ENCODE measurements around the gene ZNF488.

The ZNF488 gene

DNA sequence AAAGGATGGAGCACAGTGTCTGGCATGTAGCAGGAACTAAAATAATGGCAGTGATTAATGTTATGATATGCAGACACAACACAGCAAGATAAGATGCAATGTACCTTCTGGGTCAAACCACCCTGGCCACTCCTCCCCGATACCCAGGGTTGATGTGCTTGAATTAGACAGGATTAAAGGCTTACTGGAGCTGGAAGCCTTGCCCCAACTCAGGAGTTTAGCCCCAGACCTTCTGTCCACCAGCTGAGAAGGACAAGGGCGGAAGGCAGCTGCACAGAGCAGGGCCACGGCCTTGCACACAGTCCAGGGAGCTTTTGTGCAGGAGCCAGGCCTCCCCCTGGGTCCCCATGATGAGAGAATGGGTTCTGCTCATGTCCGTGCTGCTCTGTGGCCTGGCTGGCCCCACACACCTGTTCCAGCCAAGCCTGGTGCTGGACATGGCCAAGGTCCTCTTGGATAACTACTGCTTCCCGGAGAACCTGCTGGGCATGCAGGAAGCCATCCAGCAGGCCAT, 35.9 kb downstream of the ZNF488 start, which contains the start of gene RBP3:
Gene RBP3 (plus strand): TSS at position 226 of the 514 bp plus-strand sequence. CDS start 122 bp downstream, at position 348.
- DNase-seq: no peak

DNA sequence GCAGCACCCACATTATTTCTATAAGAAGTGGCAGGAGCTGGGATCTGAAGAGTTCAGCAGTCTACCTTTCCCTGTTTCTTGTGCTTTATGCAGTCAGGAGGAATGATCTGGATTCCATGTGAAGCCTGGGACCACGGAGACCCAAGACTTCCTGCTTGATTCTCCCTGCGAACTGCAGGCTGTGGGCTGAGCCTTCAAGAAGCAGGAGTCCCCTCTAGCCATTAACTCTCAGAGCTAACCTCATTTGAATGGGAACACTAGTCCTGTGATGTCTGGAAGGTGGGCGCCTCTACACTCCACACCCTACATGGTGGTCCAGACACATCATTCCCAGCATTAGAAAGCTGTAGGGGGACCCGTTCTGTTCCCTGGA, 36.8 kb downstream of the ZNF488 start:
- DNase-seq: no peak

DNA sequence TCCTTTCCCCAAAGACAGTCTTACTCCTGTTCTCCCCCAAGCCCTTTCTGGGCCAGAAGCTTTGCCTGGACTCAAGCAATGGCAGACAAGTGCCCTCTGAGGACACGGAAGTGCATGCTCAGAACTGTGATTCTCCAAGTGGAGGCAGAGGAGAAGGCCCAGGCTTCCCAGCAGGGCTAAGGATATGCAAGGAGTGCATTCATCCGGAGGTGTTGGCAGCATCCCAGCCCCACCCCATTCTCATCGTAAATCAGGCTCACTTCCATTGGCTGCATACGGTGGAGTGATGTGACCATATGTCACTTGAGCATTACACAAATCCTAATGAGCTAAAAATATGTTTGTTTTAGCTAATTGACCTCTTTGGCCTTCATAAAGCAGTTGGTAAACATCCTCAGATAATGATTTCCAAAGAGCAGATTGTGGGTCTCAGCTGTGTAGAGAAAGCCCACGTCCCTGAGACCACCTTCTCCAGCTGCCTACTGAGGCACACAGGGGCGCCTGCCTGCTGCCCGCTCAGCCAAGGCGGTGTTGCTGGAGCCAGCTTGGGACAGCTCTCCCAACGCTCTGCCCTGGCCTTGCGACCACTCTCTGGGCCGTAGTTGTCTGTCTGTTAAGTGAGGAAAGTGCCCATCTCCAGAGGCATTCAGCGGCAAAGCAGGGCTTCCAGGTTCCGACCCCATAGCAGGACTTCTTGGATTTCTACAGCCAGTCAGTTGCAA, 37.4 kb downstream of the ZNF488 start:
- DNase-seq: no peak

DNA sequence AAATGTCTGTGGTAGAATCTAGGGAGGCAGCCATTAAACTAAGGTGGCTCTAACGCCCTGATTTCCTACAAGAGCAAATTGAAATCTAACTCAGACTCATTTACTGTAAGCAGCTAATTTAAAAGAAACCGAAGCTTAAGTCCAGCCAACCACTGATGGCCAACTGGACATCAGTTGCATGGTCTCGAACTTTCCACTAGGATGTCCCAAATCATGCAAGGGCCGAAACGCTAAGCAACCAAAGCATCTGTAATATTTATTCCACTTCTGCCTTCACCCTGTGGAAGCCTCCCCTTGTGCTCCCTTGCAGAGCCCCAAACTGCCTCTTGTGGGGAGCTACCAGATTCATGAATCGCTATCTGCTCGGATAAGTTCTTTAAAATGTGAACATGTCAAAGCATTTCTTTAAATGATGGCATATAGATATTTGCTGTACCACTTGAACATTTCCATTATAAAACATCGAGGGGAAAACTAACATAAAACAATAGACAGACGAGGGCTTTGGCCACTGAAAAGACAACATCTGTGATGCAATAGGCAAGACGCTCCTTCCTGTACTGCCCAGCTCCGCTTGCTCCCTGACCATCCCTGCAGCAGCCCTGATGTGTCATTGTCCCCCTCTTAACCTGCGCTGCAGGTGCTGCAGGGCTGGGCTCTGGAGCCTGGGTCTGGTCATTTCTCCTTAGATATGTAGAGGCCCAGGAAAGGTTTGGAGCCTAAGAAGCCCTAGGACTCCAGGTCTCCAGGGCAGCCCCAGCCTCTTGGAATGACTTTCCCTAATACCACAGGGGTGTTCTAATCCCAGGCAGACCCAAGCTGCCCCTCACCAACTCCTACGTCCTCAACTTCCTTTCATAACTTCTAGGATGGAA, 38.9 kb downstream of the ZNF488 start:
- no peak for DNase-seq

DNA sequence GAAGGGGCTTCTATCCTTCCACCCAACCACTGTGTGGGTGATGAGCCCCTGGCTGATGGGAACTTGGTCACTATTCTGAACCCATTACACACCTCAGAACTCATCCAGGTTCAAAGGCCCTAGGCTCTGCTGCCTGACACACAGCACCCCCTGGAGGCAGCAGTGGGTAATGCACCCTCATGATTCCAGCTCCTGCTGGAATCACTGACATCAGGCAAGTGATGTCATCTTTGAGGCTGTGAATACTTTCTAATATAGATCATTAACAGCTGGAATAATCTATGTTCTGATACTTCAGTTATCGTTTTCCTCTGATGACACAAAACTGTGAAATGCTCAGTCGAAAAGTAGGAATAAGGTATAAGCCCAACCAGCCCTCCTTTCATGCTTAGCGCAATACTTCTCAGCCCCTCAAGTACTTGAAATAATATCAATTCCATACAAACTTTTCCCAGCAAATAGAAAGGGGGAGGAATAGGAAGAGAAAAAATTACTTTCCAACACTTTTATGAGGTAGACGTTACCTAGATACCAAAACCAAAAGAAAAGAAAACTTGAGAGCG, 43.4 kb downstream of the ZNF488 start:
- peak; percentile 12 for DNase-seq

DNA sequence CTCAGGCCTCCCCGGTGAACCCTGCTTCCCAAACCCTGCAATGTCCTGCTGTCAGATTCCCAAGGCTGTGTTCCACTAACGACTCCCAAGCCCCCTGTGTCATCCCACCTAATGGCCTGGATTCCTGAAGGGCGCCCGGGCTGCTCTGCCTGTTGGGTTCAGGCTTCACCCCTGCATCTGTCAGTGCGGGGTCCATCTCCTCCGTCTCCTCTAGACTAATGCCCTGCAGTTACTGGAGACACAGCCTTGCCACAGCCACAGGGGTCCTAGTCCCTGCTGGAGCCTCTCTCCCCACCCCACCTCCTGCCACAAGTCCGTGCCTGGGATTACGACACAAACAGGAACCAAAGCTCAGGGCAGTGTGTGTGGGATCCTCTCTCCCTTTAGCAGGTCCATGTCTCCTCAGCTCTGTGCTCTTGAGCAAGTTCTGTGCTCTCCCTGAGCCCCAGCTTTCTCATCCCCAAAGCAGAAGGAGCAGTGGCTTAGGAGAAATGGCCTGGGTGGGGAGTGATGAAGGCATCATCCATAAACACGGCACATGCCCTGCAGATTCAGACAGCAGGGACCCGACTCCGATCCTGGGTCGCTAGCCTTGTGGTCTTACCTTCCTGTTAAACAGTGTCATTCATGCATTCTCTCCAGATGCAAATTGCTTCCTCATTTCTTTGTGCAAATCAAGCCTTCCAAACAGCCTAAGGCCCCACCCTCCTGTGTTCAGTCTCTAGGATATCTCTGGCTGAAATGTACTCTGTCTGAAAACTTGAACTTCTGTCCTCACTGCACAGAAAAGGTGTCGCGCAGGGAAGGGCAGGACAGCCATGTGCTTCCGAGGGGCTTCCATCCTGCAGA, 44.1 kb downstream of the ZNF488 start:
- no peak for DNase-seq

DNA sequence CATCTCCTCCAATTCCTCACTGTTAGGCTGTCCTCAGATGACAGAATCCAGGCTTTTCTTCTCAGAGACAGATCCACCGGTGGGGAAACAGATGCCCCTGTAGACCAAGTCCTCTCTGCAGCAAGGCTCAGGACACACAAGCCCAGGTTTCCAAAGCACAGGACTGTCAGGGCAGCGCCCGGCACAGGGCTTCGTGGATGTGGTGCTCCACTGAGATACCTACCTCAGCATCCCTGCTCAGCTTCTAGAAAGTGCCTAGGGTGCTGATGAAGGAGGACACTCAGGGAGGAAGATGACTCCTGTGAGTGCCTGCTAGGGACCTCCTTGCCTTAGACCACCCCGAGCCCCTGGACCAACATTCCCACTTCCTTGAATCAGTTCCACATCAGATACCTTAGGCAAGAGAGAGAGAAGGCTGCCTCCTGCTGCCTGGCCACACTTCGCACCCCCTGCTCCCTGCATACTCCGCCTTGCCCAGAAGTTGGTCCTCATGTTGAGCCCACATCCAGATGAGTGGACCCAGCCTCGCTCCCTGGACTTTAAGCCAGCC, 44.8 kb downstream of the ZNF488 start:
- DNase-seq: no peak

DNA sequence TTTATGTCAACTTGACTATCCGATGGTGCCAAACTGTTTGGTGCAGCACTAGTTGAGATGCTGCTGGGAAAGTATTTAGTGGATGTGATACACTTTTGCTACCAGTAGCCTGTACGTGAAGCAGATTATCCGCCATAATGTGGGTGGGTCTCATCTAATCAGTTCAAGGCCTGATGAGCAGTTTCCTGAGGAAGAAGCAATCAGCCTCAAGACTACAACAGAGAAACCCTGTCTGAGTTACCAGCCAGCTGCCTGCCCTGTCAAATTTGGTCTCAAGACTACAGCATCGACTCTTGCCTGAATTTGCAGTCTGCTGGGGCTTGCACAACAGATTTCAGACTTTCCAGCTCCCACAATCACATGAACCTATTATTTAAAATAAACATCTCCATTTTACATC, 46.8 kb downstream of the ZNF488 start:
- DNase-seq: no peak

DNA sequence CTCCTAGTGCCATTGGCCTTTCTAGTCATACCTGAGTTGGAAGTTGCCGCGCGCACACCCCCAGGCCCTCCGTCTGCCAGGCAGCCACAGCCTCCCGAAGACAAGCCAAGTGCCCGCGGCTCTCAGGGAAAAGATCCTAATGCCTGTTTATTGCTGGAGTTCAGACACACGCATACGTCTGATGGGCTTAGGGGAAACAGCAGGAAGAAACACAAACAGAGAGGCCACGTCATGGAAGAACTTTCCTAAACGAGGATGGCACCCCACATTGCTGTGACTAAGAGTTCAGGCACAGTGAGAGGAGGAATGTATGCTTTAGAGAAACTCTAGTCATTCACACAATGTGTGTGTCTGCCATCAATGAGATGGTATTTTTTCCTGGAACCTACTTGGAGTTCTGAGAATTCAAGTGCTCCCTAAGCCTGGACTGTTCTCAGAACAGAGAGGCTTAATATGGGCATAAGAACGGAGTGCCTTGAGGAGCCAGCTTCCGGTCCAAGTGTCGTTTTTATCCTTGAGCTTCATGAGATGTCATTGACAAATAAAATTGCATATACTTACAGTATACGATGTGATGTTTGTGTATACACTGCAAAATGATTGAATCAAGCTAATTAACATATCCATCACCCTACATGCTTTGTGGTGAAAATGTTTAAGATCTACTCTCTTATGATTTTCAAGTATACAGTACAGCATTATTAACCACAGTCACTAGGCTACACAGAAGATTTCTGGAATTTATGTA, 47.5 kb downstream of the ZNF488 start:
- DNase-seq: no peak

DNA sequence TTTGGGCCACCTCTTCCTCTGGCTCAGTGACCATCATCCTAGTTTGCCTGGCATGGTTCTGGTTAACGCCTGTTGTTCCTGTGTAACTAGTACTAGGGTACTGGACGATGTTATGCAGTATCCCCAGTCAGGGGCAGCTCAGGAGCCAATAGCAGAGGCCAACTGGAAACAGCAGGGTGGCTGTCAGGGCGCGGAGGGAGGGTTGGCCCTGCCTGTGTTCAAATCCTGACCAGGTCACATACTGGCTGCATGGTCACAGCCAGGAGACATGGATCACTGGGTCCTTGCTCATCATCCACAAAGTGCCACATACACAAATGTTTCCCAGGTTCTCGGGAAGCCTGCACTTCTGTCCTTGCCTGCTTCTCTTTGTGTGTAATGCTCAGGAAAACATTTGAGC, 48.2 kb downstream of the ZNF488 start:
- no peak for DNase-seq

DNA sequence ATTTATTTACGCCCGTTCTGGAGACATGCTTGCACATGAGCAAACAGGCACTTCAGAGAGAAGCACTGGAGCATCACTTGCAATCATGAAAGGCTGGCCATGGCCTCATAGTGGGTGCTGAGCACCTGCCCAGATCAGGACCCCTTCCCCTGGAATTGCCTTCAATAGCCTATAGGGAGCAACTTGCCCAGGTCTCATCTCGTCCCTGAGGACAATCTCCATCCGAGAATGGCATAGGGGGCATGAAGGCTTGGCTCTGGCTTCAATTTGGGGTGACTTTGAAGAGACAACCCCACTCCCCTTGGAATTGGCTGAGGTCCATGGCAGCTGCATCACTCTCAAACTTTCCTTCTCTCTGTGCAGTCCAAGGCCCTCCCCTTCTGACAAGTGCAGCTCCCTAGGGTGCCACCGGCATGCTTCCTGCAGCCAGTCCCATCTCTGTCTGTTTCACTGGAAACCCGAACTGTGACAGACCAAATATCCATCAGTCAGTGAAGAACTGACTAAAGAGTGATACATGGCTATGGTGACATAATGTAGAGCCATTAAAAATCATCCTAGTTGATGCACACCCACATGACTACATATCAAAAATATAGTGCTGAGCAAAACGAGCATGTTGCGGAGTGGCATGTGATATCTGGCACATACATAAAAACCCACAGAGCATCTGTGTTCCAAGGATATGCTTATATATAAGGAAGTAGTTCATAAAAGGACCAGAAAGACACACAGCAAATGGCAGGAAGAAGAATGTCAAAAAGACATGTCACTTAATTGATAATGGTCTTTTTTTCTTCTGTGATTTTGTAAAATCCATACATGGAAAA, 49.4 kb downstream of the ZNF488 start:
- peak; percentile 20 for DNase-seq

DNA sequence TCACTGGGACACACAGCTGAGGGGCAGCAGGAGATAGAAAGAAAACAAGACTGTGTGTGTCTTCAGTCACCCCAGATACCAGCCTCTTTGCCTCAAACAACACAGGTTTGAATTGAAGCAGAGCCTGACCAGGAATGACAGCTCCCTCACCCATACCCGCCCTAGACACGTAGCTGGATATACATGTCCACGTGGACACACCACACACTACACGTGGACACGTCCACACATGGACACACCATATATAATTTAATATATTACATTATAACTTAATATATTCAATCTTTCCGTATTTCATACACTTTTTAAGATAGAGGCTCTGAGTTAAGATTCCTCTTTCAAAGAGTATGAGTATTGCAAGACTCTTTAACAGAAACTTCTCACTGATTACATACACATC, 50.6 kb downstream of the ZNF488 start:
- no peak for DNase-seq

DNA sequence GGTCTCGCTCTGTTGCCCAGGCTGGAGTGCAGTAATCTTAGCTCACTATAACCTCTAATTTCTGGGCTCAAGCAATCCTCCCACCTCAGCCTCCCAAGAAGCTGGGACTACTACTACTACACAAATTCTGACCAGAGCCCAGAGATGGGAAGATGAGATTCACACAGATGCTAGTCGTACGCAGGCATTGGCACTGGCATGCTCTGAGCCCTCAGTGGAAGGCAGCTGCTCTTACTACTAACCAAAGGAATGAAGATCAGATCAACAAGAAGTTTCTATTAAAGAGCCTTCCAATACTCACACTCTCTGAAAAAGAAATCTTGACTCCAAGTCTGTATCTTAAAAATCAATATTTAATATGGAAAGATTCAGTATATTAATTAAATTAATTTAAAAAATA, 51.1 kb downstream of the ZNF488 start:
- no peak for DNase-seq

DNA sequence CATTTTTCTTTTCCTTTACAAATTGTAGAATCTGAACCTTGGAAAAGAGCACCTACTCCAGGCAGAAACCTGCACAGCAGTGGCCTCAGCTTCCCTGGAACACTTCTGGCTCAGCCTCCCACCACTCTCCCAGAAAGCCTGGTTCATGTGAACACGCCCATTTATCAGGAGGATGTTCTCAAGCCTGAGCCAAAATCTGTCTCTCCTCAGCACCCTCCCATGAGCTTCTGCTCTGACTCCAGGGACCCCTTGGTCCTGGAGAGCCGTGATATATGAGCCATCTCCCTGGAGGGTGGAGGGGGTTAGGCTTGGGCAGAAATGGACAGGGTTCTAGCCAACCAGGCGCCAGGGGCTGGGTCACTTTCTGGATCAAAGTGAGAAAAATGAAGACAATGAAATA, 51.7 kb downstream of the ZNF488 start:
- DNase-seq: no peak

DNA sequence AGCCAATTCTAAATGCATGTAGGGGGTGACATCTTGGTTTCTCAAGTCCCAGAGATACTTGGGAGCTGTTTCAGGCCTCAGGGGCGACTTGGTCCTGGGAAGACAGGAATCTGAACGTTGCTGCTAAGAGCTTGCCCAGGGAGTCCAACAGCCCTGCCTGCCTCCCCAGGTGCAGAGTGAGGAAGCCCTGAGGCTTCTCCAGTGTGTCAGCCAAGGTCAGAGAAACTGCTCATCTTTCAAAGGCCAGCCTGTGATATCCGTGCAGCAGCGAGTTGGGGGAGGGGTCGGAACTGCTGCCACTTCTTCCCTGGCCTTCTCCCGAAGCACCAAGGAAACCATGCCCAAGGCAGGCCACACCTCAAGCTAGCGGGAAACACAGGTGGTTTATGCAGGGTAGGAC, 52.1 kb downstream of the ZNF488 start:
- DNase-seq: no peak

DNA sequence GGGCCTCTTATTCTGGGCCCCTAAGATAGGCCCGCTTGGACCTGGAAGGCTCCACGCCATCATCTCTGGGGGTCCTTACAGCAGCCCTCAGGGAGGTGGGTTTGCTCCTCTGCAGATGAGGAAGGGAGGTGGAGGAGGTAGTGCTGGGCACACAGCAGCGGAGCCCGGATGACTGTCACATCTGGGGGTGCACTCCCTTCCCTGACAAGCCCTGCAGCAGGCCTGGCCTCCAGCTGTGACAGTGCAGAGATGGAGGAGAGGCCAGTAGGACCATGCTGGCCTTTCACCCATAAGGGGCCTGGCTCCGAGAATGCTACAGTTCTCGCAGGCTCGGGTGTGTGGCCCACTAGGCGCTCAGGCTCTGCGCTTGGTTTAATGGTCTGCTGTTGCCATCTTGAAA, 52.6 kb downstream of the ZNF488 start:
- no peak for DNase-seq

DNA sequence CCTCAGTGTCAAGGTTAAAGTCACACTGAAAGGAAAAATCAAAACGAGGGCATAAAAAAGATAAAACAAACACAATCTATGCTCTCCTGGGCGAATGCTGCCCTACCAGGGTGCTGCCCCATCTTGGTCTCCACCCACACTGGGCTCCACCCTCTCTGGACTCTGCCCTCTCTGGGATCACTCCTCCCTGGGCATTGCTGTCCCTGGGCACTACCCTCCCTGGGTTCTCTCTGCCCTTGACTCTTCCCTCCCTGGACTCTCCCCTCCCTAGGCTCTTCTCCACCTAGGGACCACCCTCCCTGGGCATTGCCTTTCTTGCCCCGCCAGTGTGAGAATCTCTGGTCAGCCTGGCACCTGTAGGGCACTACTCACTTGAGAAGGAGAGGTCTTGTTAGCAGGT, 53.3 kb downstream of the ZNF488 start:
- no peak for DNase-seq

DNA sequence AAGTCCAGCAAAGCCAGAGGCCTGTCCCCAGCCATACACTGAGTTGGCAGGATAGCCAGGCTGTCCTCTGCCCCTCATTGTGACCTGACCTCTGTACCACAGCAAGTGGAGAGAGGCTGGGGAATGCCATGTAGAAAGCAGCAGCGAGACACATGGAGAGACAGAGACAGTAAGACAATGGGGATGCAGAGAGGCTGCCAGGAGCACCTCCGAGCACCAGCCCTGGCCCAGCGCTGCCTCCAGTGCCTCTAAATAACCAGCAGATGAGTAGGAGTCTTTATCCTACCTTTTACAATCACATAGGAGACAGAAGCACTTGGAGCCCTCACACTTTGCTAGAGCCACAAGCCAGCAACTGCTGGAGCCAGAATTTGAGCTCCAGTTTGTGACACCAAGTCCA, 53.7 kb downstream of the ZNF488 start:
- no peak for DNase-seq

DNA sequence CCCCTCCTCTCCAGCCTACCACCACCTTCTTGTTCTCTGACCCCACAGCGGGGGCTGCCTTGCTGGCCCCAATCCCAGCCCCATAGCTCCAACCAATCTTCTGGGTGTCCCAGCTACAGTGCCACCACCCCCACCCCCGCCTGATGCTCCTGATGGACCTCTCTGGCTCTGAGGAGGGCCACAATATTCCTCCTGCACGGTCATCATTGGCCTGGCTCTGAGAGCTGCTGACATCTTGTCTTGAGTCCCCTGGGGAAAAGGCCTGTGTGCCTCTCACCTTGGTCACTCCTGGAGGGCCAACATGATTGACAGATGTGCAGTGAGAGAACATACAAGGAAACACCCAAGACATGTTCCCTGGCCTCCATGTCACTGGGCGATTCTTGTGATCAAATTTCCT, 54.2 kb downstream of the ZNF488 start:
- no peak for DNase-seq

DNA sequence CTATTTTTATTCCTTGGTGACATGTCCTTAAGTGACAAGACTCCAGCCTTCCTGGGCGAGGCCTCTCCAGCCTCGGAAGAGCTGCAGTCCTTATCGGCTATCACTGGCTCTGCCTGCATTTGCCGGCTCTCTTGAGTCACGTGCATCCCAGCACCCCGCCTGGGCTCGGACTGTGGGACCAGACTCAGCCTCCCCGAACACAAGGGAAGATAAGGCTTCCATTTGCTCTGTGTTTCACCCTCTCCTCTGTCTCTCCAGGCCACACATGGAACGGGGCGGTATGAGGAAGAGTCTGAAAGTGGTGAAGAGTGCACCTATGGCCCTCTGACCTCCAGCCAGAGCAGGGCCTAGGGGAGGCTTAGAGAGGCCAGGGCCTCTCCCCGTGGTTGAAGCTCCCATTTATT, 57.2 kb downstream of the ZNF488 start:
- DNase-seq: no peak
